GM12878 (cell line): ENCODE data around the gene PITPNM2. TPM values are rescaled to one million over a fixed set of nuclear protein-coding genes. Genes with fewer than 3 reads are reported as not detected.

Source experiments
- ATAC-seq: fragments of 200-7000 bp; cut with Tn5 transposase; 3 replicates; pipeline ENCODE4 v1.9.1; 2020; ENCODE audit warnings: mild to moderate bottlenecking, moderate library complexity
- BruUV-seq: library from RNA; stranded (reverse); fragments of 400-500 nt; replicated peaks from 2 replicates; lab custom pipeline; 2021; lab: Mats Ljungman, UMichigan
- CTCF ChIA-PET: fragments of 300-600 bp; sonication (Branson Sonifier 250); formaldehyde crosslinking; extraction: SDS; loops from one replicate; lab custom pipeline; 2021; ENCODE audit warnings: inconsistent platforms; lab: Yijun Ruan, JAX
- POLR2A ChIA-PET: fragments of 350-600 bp; formaldehyde crosslinking; extraction: SDS; loops from one replicate; lab custom pipeline; 2021; ENCODE audit warnings: inconsistent platforms; lab: Charles Lee
- RAD21 ChIA-PET: fragments of 300-600 bp; sonication (Branson Sonifier 250); formaldehyde crosslinking; loops from one replicate; lab custom pipeline; 2023; ENCODE audit warnings: antibody characterized with exemption; ENCODE audit not compliant: unreplicated experiment; lab: Charles Lee
- SMC1A ChIA-PET: fragments of 300-600 bp; sonication (Branson Sonifier 250); formaldehyde crosslinking; loops from one replicate; lab custom pipeline; 2023; ENCODE audit not compliant: unreplicated experiment, uncharacterized antibody; lab: Charles Lee
- DNase-seq: peaks from one replicate; pipeline ENCODE4 v3.0.0-alpha.2; 2011; ENCODE audit warnings: low read depth, low spot score
- FAIRE-seq: peaks from 3 replicates; lab custom pipeline; 2011; peaks lifted over from hg19 to GRCh38; lab: Jason Lieb, UNC
- H2AFZ ChIP-seq: 2 replicates; pipeline ENCODE4 v1.6.0; 2011; ENCODE audit warnings: low read depth, low read length, control low read depth; ENCODE audit not compliant: control insufficient read depth
- H3K27ac ChIP-seq: 2 replicates; pipeline ENCODE4 v1.5.1; 2011; ENCODE audit warnings: control low read depth; ENCODE audit not compliant: control insufficient read depth, insufficient read depth
- H3K27me3 ChIP-seq, 2 experiments: replicated peaks in 1 of 2; 2 replicates each; pipeline versions ENCODE4 v1.6.0 to v1.6.1; 2011; ENCODE audit warnings: low read length in 1 of 2; ENCODE audit not compliant: control insufficient read depth in 2 of 2, insufficient read depth in 2 of 2
- H3K36me3 ChIP-seq, 2 experiments: 2 replicates each; pipeline ENCODE4 v1.5.1; 2011; ENCODE audit warnings: low read length in 1 of 2; ENCODE audit not compliant: control insufficient read depth in 2 of 2, insufficient read depth in 2 of 2
- H3K4me1 ChIP-seq: 2 replicates; pipeline ENCODE4 v1.6.1; 2011; ENCODE audit warnings: mild to moderate bottlenecking, low read length, moderate library complexity, mixed read lengths; ENCODE audit not compliant: control insufficient read depth, insufficient read depth
- H3K4me2 ChIP-seq: 2 replicates; pipeline ENCODE4 v1.6.0; 2011; ENCODE audit warnings: control low read depth; ENCODE audit not compliant: control insufficient read depth, insufficient read depth
- H3K4me3 ChIP-seq: fragments of 200-600 bp; sonication (generic); 2 replicates; pipeline ENCODE4 v1.5.1; 2016
- H3K79me2 ChIP-seq: 2 replicates; pipeline ENCODE4 v1.6.0; 2011; ENCODE audit warnings: low read length; ENCODE audit not compliant: control insufficient read depth, insufficient read depth
- H3K9ac ChIP-seq: 2 replicates; pipeline ENCODE4 v1.8.0; 2011; ENCODE audit warnings: low read length, control low read depth, mixed read lengths; ENCODE audit not compliant: control insufficient read depth, insufficient read depth
- H3K9me3 ChIP-seq: replicated peaks from 3 replicates; pipeline ENCODE4 v1.5.1; 2011; ENCODE audit warnings: mild to moderate bottlenecking, low read length; ENCODE audit not compliant: control insufficient read depth, insufficient read depth
- H4K20me1 ChIP-seq: 2 replicates; pipeline ENCODE4 v1.6.0; 2011; ENCODE audit not compliant: control insufficient read depth, insufficient read depth
- DPF2 ChIP-seq: fragments of 450-650 bp; IDR thresholded peaks from 2 replicates; pipeline ENCODE4 v1.6.1; 2017; ENCODE audit warnings: mild to moderate bottlenecking
- EP300 ChIP-seq, 2 experiments: fragments of 150-350 bp in 1 of 2; IDR thresholded peaks; 2 replicates each; pipeline ENCODE4 v1.6.1; 2011 to 2012; ENCODE audit warnings: low read depth in 2 of 2, low read length in 2 of 2, borderline replicate concordance in 1 of 2, improper control_type of control experiment in 1 of 2, inconsistent platforms in 1 of 2; ENCODE audit not compliant: control insufficient read depth in 1 of 2
- ESRRA ChIP-seq: IDR thresholded peaks from 2 replicates; pipeline ENCODE4 v1.6.1; 2012; ENCODE audit warnings: mild to moderate bottlenecking, low read length, improper control_type of control experiment
- FOS ChIP-seq: IDR thresholded peaks from 3 replicates; pipeline ENCODE4 v1.6.1; 2011; ENCODE audit warnings: borderline replicate concordance; ENCODE audit not compliant: insufficient read length; ENCODE audit errors: extremely low read depth
- KAT2A ChIP-seq: conservative IDR thresholded peaks from 2 replicates; pipeline ENCODE4 v1.6.1; 2011; ENCODE audit warnings: low read depth, low read length; ENCODE audit not compliant: control insufficient read depth
- RB1 ChIP-seq: fragments of 450-650 bp; formaldehyde crosslinking; IDR thresholded peaks from 2 replicates; pipeline ENCODE4 v1.6.1; 2017; ENCODE audit warnings: mild to moderate bottlenecking, borderline replicate concordance
- RELA ChIP-seq: fragments of 450-650 bp; IDR thresholded peaks from 2 replicates; pipeline ENCODE4 v1.8.0; 2014; ENCODE audit warnings: borderline replicate concordance; ENCODE audit not compliant: partially characterized antibody
- ZNF622 ChIP-seq: fragments of 450-650 bp; IDR thresholded peaks from 2 replicates; pipeline ENCODE4 v1.6.1; 2017; ENCODE audit warnings: mild to moderate bottlenecking, inconsistent platforms
- WGBS: methylation state at CpG from one replicate; pipeline ENCODE4 v1.1.6; 2016; ENCODE audit warnings: low lambda C conversion rate; ENCODE audit not compliant: insufficient replicate concordance, insufficient coverage; ENCODE audit errors: missing lambda C conversion rate; 5-methylcytosine and 5-hydroxymethylcytosine counted together
- in situ Hi-C: fragments of 300-500 bp; cut with MboI; formaldehyde crosslinking; loops from 9 replicates; pipeline ENCODE4 v1.14.3; 2018; ENCODE audit warnings: mixed read lengths
- intact Hi-C: fragments of 100-400 bp; cut with micrococcal nuclease; formaldehyde crosslinking; loops from one replicate; pipeline ENCODE4 v1.14.2; 2022; ENCODE audit not compliant: unreplicated experiment
- polyA plus RNA-seq, 11 experiments: library from polyadenylated mRNA; depleted of rRNA in 4 of 11; unstranded in 6 of 11; stranded (reverse) in 5 of 11; fragments of >200 nt; fragmentation: Nextera tagmentation in 4 of 11; fragmentation: Illumina TruSeq in 1 of 11; extraction: Ambion mirVana in 4 of 11; extraction: Trizol in 1 of 11; gene quantifications; 1 replicate in 1 of 11; 2 replicates in 10 of 11; pipeline versions ENCODE4 v1.2.1 to v1.2.3, GENCODE V29; 2011 to 2016; ENCODE audit warnings: inconsistent platforms in 2 of 11, missing spikeins in 2 of 11, low read depth in 1 of 11
- total RNA-seq, 4 experiments: library from RNA; depleted of rRNA in 3 of 4; stranded (reverse); fragments of >200 nt in 3 of 4; fragmentation: Illumina TruSeq in 1 of 4; extraction: Trizol in 1 of 4; gene quantifications; 2 replicates each; pipeline versions ENCODE4 v1.2.1 to v1.2.3, GENCODE V29; 2013 to 2021
- TF ChIP-seq, protein P1 (sequence below): fragments of 450-650 bp; conservative IDR thresholded peaks from 2 replicates; pipeline ENCODE4 v1.6.1; 2017; ENCODE audit warnings: mild to moderate bottlenecking, moderate library complexity
- TF ChIP-seq, protein P2 (sequence below): fragments of 450-650 bp; IDR thresholded peaks from 2 replicates; pipeline ENCODE4 v1.6.1; 2017; ENCODE audit warnings: antibody characterized with exemption, mild to moderate bottlenecking, moderate library complexity
- TF ChIP-seq, protein P3 (sequence below): fragments of 450-650 bp; formaldehyde crosslinking; IDR thresholded peaks from 2 replicates; pipeline ENCODE4 v1.4.0; 2022; ENCODE audit warnings: mild to moderate bottlenecking, moderate library complexity

PITPNM2 gene
- total and polyA plus RNA-seq, 10 of the 15 experiments (the other 5 are each of a cell fraction or from before 2014, with no cell fraction given) = 0.03 to 1.0 (median 0.24) TPM; not detected in 1

DNA sequence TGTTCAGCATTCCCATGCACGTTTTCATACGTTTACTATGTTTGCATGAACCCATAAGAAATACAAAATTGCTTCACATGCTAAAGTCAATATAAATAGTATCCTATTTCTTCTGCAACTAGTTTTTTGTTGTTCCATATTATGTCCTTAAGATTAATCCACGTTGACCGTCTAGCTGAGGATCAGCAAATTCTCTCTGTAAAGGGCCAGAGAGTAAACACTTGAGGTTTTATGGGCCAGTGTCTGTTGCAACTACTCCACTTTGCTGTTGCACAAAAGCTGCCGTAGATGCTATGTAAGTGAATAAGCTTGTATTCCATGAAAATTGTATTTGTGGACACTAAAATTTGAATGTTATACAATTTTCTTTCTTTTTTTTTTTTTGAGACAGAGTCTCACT lies 21.1 kb upstream of the PITPNM2 start:
- H3K9me3 ChIP-seq = no peaks in the 10 kb centered on the region
- H3K27me3 ChIP-seq = no peaks in the 10 kb centered on the region
- H3K4me2 ChIP-seq = no peak overlapping the region
- 85% methylated on average over 5 of the region's 5 CpGs for WGBS
- DNase-seq = no peak
- in situ Hi-C loops (no loop called here), intact Hi-C loops (no loop called here)
- ChIA-PET SMC1A (interaction anchor here (0.6 kb wide), 1 partner anchor 9 kb away, joined by 4 read pairs; no protein-coding TSS in a partner anchor), RAD21 (no interaction called here), CTCF (no interaction called here), POLR2A (no interaction called here)
- BruUV-seq = no TSS peak
- no peak overlapping the region for H3K27ac ChIP-seq
- peaks cover 1 to 11% of the 10 kb centered on the region in 2 experiments; a peak in 3 of 4 replicates for H3K36me3 ChIP-seq
- no peak for FAIRE-seq
- H3K4me3 ChIP-seq = no peak overlapping the region
- no peaks in the 10 kb centered on the region for H3K79me2 ChIP-seq
- H3K9ac ChIP-seq = no peak overlapping the region
- no peaks in the 10 kb centered on the region for H3K4me1 ChIP-seq
- no peak overlapping the region for H2AFZ ChIP-seq
- no peak for ATAC-seq
- H4K20me1 ChIP-seq = no peaks in the 10 kb centered on the region
- no peak for TF ChIP-seq RELA
- TF ChIP-seq ESRRA = no peak
- TF ChIP-seq FOS = no peak
- TF ChIP-seq, protein P1, sequence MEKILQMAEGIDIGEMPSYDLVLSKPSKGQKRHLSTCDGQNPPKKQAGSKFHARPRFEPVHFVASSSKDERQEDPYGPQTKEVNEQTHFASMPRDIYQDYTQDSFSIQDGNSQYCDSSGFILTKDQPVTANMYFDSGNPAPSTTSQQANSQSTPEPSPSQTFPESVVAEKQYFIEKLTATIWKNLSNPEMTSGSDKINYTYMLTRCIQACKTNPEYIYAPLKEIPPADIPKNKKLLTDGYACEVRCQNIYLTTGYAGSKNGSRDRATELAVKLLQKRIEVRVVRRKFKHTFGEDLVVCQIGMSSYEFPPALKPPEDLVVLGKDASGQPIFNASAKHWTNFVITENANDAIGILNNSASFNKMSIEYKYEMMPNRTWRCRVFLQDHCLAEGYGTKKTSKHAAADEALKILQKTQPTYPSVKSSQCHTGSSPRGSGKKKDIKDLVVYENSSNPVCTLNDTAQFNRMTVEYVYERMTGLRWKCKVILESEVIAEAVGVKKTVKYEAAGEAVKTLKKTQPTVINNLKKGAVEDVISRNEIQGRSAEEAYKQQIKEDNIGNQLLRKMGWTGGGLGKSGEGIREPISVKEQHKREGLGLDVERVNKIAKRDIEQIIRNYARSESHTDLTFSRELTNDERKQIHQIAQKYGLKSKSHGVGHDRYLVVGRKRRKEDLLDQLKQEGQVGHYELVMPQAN = no peak
- TF ChIP-seq, protein P2, sequence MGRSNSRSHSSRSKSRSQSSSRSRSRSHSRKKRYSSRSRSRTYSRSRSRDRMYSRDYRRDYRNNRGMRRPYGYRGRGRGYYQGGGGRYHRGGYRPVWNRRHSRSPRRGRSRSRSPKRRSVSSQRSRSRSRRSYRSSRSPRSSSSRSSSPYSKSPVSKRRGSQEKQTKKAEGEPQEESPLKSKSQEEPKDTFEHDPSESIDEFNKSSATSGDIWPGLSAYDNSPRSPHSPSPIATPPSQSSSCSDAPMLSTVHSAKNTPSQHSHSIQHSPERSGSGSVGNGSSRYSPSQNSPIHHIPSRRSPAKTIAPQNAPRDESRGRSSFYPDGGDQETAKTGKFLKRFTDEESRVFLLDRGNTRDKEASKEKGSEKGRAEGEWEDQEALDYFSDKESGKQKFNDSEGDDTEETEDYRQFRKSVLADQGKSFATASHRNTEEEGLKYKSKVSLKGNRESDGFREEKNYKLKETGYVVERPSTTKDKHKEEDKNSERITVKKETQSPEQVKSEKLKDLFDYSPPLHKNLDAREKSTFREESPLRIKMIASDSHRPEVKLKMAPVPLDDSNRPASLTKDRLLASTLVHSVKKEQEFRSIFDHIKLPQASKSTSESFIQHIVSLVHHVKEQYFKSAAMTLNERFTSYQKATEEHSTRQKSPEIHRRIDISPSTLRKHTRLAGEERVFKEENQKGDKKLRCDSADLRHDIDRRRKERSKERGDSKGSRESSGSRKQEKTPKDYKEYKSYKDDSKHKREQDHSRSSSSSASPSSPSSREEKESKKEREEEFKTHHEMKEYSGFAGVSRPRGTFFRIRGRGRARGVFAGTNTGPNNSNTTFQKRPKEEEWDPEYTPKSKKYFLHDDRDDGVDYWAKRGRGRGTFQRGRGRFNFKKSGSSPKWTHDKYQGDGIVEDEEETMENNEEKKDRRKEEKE = no peak
- TF ChIP-seq, protein P3, sequence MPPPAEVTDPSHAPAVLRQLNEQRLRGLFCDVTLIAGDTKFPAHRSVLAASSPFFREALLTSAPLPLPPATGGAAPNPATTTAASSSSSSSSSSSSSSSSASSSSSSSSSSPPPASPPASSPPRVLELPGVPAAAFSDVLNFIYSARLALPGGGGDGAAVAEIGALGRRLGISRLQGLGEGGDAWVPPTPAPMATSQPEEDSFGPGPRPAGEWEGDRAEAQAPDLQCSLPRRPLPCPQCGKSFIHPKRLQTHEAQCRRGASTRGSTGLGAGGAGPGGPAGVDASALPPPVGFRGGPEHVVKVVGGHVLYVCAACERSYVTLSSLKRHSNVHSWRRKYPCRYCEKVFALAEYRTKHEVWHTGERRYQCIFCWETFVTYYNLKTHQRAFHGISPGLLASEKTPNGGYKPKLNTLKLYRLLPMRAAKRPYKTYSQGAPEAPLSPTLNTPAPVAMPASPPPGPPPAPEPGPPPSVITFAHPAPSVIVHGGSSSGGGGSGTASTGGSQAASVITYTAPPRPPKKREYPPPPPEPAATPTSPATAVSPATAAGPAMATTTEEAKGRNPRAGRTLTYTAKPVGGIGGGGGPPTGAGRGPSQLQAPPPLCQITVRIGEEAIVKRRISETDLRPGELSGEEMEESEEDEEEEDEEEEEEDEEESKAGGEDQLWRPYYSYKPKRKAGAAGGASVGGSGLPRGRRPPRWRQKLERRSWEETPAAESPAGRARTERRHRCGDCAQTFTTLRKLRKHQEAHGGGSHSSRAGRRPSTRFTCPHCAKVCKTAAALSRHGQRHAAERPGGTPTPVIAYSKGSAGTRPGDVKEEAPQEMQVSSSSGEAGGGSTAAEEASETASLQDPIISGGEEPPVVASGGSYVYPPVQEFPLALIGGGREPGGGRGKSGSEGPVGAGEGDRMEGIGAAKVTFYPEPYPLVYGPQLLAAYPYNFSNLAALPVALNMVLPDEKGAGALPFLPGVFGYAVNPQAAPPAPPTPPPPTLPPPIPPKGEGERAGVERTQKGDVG (CRISPR knock-in tag) = no peak
- TF ChIP-seq DPF2 = no peak
- TF ChIP-seq EP300 (IDR thresholded peaks at IDR 0.05; ENCODE audit: borderline replicate concordance in 1 of 2, control insufficient read depth in 1 of 2, low read depth in 2 of 2, low read length in 2 of 2) = no peak
- no peak for TF ChIP-seq ZNF622
- TF ChIP-seq RB1 = no peak
- TF ChIP-seq KAT2A = no peak
